Prostate gland (tissue), 2 donors: ENCODE results near the gene TMEM116. TPM values are rescaled to one million over a fixed set of nuclear protein-coding genes. Genes with fewer than 3 reads are reported as not detected.

ENCODE experiments used
- DNase-seq: peaks from one replicate; pipeline ENCODE4 v3.0.0-alpha.2; 2019; ENCODE audit warnings: low spot score
- H3K27ac ChIP-seq, 2 donors: fragments of 200-600 bp; sonication (generic); 2 replicates each; pipeline ENCODE4 v1.5.1; 2017 to 2019
- H3K27me3 ChIP-seq: fragments of 200-600 bp; sonication (generic); replicated peaks from 2 replicates; pipeline ENCODE4 v1.5.1; 2019; ENCODE audit not compliant: insufficient read depth
- H3K36me3 ChIP-seq, 2 donors: fragments of 200-600 bp; sonication (generic); 1 replicate in 1 of 2; 2 replicates in 1 of 2; pipeline versions ENCODE4 v1.5.1 to v1.8.1; 2017 to 2019
- H3K4me1 ChIP-seq: fragments of 200-600 bp; sonication (generic); replicated peaks from 2 replicates; pipeline ENCODE4 v1.5.1; 2019
- H3K4me3 ChIP-seq, 2 donors: fragments of 200-600 bp; sonication (generic); 2 replicates each; pipeline ENCODE4 v1.5.1; 2017 to 2019
- H3K9me3 ChIP-seq: fragments of 200-600 bp; sonication (generic); 2 replicates; pipeline ENCODE4 v1.5.1; 2017
- POLR2A ChIP-seq: fragments of 450-650 bp; IDR thresholded peaks from one replicate; pipeline ENCODE4 v1.6.1; 2016; ENCODE audit warnings: antibody characterized with exemption, mild to moderate bottlenecking
- POLR2AphosphoS5 ChIP-seq: sonication (generic); formaldehyde crosslinking; IDR thresholded peaks from one replicate; pipeline ENCODE4 v1.6.1; 2017; ENCODE audit warnings: antibody characterized with exemption
- WGBS: methylation state at CpG from one replicate; pipeline ENCODE4 v1.1.5; 2018; 5-methylcytosine and 5-hydroxymethylcytosine counted together
- intact Hi-C: fragments of 100-400 bp; cut with DNase I; formaldehyde crosslinking; loops from one replicate; pipeline ENCODE4 v1.14.2; 2022
- total RNA-seq, 2 donors: library from RNA; depleted of rRNA; stranded (reverse); fragments of >200 nt; gene quantifications; one replicate each; pipeline ENCODE4 v1.1.0, GENCODE V29; 2016
- TF ChIP-seq, protein P1 (sequence below), 4 experiments: fragments of 200-600 bp in 2 of 4; fragments of 450-650 bp in 2 of 4; sonication (generic) in 2 of 4; IDR thresholded peaks; 1 replicate in 3 of 4; 2 replicates in 1 of 4; pipeline ENCODE4 v1.5.1; 2016 to 2019; ENCODE audit warnings: antibody characterized with exemption in 4 of 4, mild to moderate bottlenecking in 2 of 4, moderate library complexity in 2 of 4

TMEM116 gene
- total RNA-seq, 2 donors from 2014 or later, result 5.5 to 16.8 TPM

DNA sequence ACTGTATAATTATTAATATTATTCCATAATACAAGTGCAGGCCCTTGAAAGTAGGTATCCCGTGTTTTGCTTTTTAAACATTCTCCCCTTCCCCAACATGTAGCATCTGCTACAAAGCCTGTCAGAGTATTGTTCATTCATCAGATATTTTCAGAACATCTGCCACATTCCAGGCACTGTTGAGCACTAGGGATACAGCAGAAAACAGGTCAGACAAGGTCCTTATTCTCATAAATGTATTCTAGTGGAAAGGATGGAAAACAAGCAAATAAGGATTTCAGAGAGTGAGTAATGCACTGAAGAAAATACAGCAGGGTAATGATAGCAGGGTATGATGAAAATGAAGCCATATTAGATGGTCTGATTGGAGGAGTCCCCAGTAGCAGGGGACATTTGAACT, 4.1 kb upstream of the TMEM116 start:
- Histone ChIP-seq H3K9me3 (no peaks in the 10 kb centered on the region), H3K36me3 (no peaks in the 10 kb centered on the region), H3K27me3 (no peaks in the 10 kb centered on the region), H3K27ac (no peak overlapping the region), H3K4me3 (no peak overlapping the region), H3K4me1 (peaks cover 4% of the 10 kb centered on the region)
- intact Hi-C loops, result no loop called here
- TF ChIP-seq POLR2AphosphoS5 (no peak), POLR2A (no peak)
- TF ChIP-seq, protein P1, sequence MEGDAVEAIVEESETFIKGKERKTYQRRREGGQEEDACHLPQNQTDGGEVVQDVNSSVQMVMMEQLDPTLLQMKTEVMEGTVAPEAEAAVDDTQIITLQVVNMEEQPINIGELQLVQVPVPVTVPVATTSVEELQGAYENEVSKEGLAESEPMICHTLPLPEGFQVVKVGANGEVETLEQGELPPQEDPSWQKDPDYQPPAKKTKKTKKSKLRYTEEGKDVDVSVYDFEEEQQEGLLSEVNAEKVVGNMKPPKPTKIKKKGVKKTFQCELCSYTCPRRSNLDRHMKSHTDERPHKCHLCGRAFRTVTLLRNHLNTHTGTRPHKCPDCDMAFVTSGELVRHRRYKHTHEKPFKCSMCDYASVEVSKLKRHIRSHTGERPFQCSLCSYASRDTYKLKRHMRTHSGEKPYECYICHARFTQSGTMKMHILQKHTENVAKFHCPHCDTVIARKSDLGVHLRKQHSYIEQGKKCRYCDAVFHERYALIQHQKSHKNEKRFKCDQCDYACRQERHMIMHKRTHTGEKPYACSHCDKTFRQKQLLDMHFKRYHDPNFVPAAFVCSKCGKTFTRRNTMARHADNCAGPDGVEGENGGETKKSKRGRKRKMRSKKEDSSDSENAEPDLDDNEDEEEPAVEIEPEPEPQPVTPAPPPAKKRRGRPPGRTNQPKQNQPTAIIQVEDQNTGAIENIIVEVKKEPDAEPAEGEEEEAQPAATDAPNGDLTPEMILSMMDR (IDR thresholded peaks at IDR 0.05), result no peak
- WGBS, result 42% methylated on average over 1 of the region's 1 CpG
- DNase-seq, result no peak

DNA sequence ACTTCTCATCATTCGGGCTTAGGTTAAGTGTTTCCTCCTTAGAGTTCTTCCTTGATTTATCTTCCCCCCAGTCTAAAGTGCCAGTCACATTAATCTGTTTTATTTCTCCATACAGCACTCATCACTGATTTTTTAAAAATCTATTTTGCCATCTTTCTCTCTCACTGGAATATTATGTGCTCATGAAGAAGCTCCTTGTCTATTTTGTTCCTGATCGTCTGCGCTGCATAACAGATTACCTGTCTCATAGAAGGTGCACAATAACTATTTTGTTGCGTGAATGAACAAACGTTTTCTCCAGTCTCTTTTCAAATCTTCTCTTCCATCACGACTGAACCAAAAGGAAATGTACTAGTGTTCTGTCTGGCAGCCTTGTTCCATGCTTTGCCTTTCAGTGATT, 3.0 kb upstream of the TMEM116 start:
- DNase-seq, result no peak
- WGBS, result 98% methylated on average over 6 of the region's 6 CpGs
- H3K9me3 ChIP-seq, result no peaks in the 10 kb centered on the region
- H3K27me3 ChIP-seq, result no peaks in the 10 kb centered on the region
- H3K4me1 ChIP-seq, result peaks cover 4% of the 10 kb centered on the region
- no peak overlapping the region for H3K27ac ChIP-seq
- intact Hi-C loops, result no loop called here
- no peak overlapping the region for H3K4me3 ChIP-seq
- no peaks in the 10 kb centered on the region for H3K36me3 ChIP-seq
- TF ChIP-seq, protein P1 (IDR thresholded peaks at IDR 0.05), result no peak
- TF ChIP-seq POLR2A (no peak), POLR2AphosphoS5 (no peak)

DNA sequence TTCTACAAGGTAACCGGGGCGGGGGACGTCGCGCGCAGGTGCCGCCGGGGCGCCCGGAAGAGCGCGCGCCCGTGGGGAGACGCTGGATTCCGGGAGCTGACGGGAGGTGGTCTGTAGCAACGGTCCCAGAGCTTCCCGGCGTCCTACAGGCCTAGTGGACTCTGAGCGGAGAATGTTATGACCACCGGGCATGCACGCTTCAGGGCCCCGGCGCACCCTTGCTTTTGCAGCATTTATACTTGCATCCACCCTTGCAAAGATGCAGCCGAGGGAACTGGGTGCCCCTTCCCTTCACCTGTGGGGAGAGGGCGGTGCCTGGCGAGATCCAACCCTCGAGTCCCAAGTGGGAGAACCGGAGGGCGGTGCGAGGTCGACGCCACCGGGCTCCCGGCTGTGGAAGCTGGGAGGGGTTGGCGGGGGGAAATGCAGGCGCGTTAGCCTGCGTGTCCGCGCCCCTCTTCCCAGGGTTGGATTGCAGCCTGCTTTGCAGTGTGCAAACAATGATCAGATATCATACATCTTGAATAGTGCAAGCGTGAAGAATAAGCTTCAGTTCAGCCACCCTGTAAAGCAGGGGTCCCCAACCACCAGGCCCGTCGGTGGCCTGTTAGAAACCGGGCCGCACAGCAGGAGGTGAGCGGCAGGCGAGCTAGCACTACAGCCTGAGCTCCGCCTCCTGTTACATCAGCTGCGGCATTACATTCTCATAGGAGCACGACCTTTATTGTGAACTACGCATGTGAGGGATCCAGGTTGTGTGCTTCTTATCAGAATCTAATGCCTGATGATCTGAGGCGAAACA, 837 bp upstream of the TMEM116 start:
- intact Hi-C loops, result loop anchor here (5.0 kb wide), 1 partner anchor 67 kb away; no protein-coding TSS in a partner anchor
- peak overlapping the region; percentile 66 to 81 for H3K4me3 ChIP-seq
- TF ChIP-seq POLR2AphosphoS5, result no peak
- TF ChIP-seq POLR2A, result no peak
- TF ChIP-seq, protein P1 (IDR thresholded peaks at IDR 0.05), result peak in 1 of 4 experiments; percentile 4
- H3K4me1 ChIP-seq, result peaks cover 4% of the 10 kb centered on the region
- H3K36me3 ChIP-seq, result no peaks in the 10 kb centered on the region
- H3K27ac ChIP-seq, result peak overlapping the region; percentile 96 to 97
- 2% methylated on average over 41 of the region's 54 CpGs for WGBS
- peak; percentile 42 for DNase-seq
- no peaks in the 10 kb centered on the region for H3K9me3 ChIP-seq
- H3K27me3 ChIP-seq, result no peaks in the 10 kb centered on the region

DNA sequence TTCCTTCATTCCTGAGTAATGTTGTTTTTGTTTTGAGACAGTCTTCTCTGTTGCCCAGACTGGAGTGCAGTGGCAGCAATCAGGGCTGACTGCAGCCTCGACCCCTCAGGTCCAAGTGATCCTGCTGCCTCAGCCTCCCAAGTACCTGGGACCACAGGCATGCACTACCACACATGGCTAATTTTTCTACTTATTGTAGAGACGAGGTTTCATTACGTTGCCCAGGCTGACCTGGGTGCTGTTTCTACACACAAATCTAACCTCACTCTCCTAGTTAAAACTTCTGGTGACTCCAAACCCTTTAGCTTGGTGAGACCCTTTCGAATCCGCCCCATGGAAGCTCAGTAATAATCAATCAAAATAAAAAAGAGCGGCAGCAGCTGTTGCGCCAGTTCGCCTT, 1.3 kb downstream of the TMEM116 start:
- intact Hi-C loops, result loop anchor here (5.0 kb wide), 1 partner anchor 64 kb away; no protein-coding TSS in a partner anchor
- no peak overlapping the region for H3K27ac ChIP-seq
- no peaks in the 10 kb centered on the region for H3K9me3 ChIP-seq
- TF ChIP-seq POLR2A (no peak), POLR2AphosphoS5 (no peak)
- TF ChIP-seq, protein P1 (IDR thresholded peaks at IDR 0.05), result no peak
- DNase-seq, result no peak
- no peak overlapping the region for H3K4me3 ChIP-seq
- H3K27me3 ChIP-seq, result no peaks in the 10 kb centered on the region
- H3K4me1 ChIP-seq, result no peaks in the 10 kb centered on the region
- H3K36me3 ChIP-seq, result no peaks in the 10 kb centered on the region
- 88% methylated on average over 8 of the region's 8 CpGs for WGBS
